Cardiac muscle cell (in vitro differentiated cells and primary cell): ENCODE results near the gene GPS1. TPM values are rescaled to one million over a fixed set of nuclear protein-coding genes. Genes with fewer than 3 reads are reported as not detected.

Experiments used
- DNase-seq, 2 donors: peaks; one replicate each; pipeline versions ENCODE4 v3.0.0 to v3.0.0-alpha.2; 2010 to 2017; ENCODE audit warnings: low read depth in 1 of 2, low spot score in 1 of 2
- H3K27ac ChIP-seq: fragments of 200-600 bp; sonication (generic); 2 replicates; pipeline ENCODE4 v1.5.1; 2016
- H3K27me3 ChIP-seq: fragments of 200-600 bp; sonication (generic); 2 replicates; pipeline ENCODE4 v1.6.0; 2016; ENCODE audit warnings: control low read depth
- H3K36me3 ChIP-seq: fragments of 200-600 bp; sonication (generic); 2 replicates; pipeline ENCODE4 v1.5.1; 2016; ENCODE audit warnings: control low read depth
- H3K4me1 ChIP-seq: fragments of 200-600 bp; sonication (generic); 2 replicates; pipeline ENCODE4 v1.8.1; 2017; ENCODE audit warnings: low read depth, mild to moderate bottlenecking, mixed run types
- H3K4me3 ChIP-seq: fragments of 200-600 bp; sonication (generic); 2 replicates; pipeline ENCODE4 v1.5.1; 2016; ENCODE audit warnings: mild to moderate bottlenecking
- H3K9me3 ChIP-seq: fragments of 200-600 bp; sonication (generic); 2 replicates; pipeline ENCODE4 v1.5.1; 2017; ENCODE audit warnings: low read depth, mild to moderate bottlenecking, control low read depth
- polyA plus RNA-seq: library from polyadenylated mRNA; unstranded; fragments of >200 nt; fragmentation: Nextera tagmentation; extraction: Ambion mirVana; gene quantifications from 2 replicates; pipeline ENCODE4 v1.2.1, GENCODE V29; 2016
- total RNA-seq: library from RNA; depleted of rRNA; stranded (reverse); fragments of >200 nt; gene quantifications from 2 replicates; pipeline ENCODE4 v1.2.3, GENCODE V29; 2016
- TF ChIP-seq, protein P1 (sequence below): IDR thresholded peaks from 2 replicates; pipeline ENCODE4 v1.5.1; 2012; ENCODE audit warnings: low read depth, mild to moderate bottlenecking, low read length

The GPS1 gene
- total and polyA plus RNA-seq, 2 experiments from 2014 or later: 231 to 257 TPM

- H3K27me3 ChIP-seq: no peaks in the 10 kb centered on the region
- H3K9me3 ChIP-seq: no peaks in the 10 kb centered on the region
- H3K4me3 ChIP-seq: no peak overlapping the region
- H3K27ac ChIP-seq: no peak overlapping the region
- no peaks in the 10 kb centered on the region for H3K36me3 ChIP-seq
- no peak for DNase-seq
- H3K4me1 ChIP-seq: peaks cover 4% of the 10 kb centered on the region
- TF ChIP-seq, protein P1, sequence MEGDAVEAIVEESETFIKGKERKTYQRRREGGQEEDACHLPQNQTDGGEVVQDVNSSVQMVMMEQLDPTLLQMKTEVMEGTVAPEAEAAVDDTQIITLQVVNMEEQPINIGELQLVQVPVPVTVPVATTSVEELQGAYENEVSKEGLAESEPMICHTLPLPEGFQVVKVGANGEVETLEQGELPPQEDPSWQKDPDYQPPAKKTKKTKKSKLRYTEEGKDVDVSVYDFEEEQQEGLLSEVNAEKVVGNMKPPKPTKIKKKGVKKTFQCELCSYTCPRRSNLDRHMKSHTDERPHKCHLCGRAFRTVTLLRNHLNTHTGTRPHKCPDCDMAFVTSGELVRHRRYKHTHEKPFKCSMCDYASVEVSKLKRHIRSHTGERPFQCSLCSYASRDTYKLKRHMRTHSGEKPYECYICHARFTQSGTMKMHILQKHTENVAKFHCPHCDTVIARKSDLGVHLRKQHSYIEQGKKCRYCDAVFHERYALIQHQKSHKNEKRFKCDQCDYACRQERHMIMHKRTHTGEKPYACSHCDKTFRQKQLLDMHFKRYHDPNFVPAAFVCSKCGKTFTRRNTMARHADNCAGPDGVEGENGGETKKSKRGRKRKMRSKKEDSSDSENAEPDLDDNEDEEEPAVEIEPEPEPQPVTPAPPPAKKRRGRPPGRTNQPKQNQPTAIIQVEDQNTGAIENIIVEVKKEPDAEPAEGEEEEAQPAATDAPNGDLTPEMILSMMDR: no peak
These were observed 10.4 kb upstream of the GPS1 start for GRCh38 chr17:82041144-82041814.

- Histone ChIP-seq H3K27ac (no peak overlapping the region), H3K9me3 (no peaks in the 10 kb centered on the region), H3K27me3 (no peaks in the 10 kb centered on the region), H3K4me1 (no peaks in the 10 kb centered on the region), H3K4me3 (no peak overlapping the region), H3K36me3 (no peaks in the 10 kb centered on the region)
- TF ChIP-seq, protein P1: no peak
- no peak for DNase-seq
These were observed 9.0 kb upstream of the GPS1 start for GRCh38 chr17:82042649-82043048.

DNA sequence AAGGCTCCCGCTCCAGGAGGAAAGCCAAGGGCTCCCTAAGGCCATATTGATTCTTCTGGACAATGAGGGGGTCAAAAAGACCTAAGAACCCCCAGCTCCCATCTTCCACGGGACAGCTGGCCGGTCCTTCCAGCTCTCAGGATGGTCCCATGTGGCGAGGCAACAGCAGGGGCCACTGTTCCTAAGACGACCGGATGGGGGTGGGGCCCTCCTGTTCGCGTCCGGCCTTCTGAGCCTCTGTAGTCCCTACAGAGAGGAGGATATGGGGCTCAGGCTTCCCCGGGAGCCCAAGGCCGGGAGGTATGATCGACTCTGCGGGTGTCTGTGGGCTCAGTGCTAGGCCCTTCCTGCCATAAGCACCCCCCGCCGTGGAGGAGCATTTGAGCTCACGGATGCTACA lies 8.2 kb upstream of the GPS1 start:
- Histone ChIP-seq H3K9me3 (no peaks in the 10 kb centered on the region), H3K4me3 (no peak overlapping the region), H3K27me3 (no peaks in the 10 kb centered on the region), H3K27ac (no peak overlapping the region), H3K4me1 (no peaks in the 10 kb centered on the region), H3K36me3 (no peaks in the 10 kb centered on the region)
- DNase-seq: no peak
- TF ChIP-seq, protein P1: no peak

GRCh38 chr17:82045936-82046484 lies 5.7 kb upstream of the GPS1 start:
- Histone ChIP-seq H3K27ac (peak overlapping the region; percentile 32), H3K27me3 (no peaks in the 10 kb centered on the region), H3K4me3 (no peak overlapping the region), H3K4me1 (no peaks in the 10 kb centered on the region), H3K9me3 (no peaks in the 10 kb centered on the region), H3K36me3 (no peaks in the 10 kb centered on the region)
- DNase-seq: no peak
- TF ChIP-seq, protein P1: no peak

- H3K36me3 ChIP-seq: no peaks in the 10 kb centered on the region
- TF ChIP-seq, protein P1: no peak
These were observed 4.8 kb upstream of the GPS1 start for GRCh38 chr17:82046903-82047302.

More at GRCh38 chr17:82046903-82047302, 4.8 kb upstream of the GPS1 start:
- Histone ChIP-seq H3K27ac (peak overlapping the region; percentile 32), H3K4me1 (no peaks in the 10 kb centered on the region), H3K27me3 (no peaks in the 10 kb centered on the region), H3K4me3 (no peak overlapping the region), H3K9me3 (no peaks in the 10 kb centered on the region)
- DNase-seq: no peak
